Measurements from ENCODE around the gene RNU1-1.
"Not testable (repeated sequence)": the region's sequence is repeated elsewhere in the genome, so short reads cannot be mapped to it uniquely, and the experiment has no call there.

The RNU1-1 gene

DNA sequence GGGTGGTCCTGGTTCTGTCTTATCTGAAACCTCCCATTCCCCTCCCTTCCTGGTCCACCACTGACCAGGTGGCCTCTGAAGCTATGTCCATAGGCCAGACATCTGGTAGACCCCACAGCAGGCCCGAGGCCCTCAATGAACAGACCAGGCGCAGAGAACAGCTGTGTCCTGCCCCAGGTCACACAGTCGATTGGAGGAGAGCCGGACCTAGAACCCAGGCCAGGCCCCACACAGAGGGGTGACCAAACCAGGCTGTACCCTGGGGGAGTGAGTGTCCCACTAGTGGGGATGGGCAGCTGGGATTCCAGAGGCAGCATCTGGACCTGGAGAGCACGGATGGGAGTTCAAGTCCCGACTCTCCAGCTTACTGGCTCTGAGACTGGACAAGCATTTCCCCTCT is 29.2 kb downstream of the RNU1-1 start:
- no peak for DNase-seq (ENCODE audit: low read depth)
- TF ChIP-seq, protein P1, sequence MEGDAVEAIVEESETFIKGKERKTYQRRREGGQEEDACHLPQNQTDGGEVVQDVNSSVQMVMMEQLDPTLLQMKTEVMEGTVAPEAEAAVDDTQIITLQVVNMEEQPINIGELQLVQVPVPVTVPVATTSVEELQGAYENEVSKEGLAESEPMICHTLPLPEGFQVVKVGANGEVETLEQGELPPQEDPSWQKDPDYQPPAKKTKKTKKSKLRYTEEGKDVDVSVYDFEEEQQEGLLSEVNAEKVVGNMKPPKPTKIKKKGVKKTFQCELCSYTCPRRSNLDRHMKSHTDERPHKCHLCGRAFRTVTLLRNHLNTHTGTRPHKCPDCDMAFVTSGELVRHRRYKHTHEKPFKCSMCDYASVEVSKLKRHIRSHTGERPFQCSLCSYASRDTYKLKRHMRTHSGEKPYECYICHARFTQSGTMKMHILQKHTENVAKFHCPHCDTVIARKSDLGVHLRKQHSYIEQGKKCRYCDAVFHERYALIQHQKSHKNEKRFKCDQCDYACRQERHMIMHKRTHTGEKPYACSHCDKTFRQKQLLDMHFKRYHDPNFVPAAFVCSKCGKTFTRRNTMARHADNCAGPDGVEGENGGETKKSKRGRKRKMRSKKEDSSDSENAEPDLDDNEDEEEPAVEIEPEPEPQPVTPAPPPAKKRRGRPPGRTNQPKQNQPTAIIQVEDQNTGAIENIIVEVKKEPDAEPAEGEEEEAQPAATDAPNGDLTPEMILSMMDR (conservative IDR thresholded peaks at IDR 0.05; ENCODE audit: low read depth, low read length): no peak
- H3K4me3 ChIP-seq (ENCODE audit: low read length): no peak overlapping the region

DNA sequence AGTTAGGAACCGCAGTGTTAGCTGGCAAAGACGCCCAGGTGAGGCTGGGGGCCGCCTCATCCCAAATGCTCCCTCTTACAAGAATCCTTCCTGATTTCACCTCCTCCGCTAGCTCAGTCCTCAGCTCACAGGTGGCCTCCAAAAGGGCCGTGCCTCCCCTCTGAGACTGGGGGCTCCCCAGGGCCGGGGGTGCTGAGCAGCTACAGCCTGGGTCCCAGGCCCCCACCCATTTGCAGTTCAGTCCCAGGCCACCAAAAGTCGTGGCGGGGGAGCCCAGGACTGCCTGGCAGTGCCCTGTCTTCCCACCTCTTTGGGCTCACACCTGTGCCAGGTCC is 29.6 kb downstream of the RNU1-1 start:
- no peak overlapping the region for H3K4me3 ChIP-seq (ENCODE audit: low read length)
- no peak for DNase-seq (ENCODE audit: low read depth)
- TF ChIP-seq, protein P1 (conservative IDR thresholded peaks at IDR 0.05; ENCODE audit: low read depth, low read length): no peak

DNA sequence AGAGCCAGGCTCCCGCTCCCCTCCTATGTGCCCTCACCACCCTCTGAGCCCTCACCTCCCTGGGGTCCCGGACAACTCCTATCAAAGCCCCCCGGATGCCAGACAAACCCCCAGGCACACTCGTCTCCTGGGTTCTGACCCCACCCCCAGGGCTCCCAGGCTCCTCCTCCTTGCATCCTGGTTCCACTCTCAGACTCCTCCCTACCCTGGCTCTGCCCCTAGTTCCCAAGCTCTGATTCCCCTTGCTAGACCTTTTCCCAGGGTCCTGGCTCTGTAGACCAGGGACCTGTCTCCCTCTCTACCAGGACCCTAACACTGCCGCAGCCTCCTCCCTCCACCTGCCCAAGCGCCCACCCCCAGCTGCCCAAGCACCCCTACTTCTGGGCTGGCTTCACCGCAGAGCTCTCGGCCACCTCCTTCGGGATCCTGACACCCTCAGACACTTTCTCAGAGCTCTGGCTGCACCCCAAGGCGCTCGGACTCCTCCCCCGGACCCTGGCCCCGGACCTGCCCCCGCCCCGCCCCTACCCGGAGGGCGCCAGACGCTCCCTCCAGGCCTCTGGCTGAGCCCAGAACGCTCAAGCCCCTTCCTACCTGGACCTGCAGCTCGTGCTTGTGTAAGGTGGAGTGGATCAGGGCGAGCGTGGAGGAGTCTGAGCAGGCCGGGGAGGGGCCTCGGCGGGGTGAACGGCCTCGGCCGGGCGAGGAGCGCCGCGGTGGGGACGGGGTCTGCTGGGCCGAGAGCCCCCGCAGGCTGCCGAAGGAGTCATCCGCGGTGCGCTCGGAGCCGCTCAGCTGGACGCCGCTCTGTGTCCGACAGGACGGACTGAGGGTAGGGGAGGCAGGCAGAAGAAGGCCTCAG is 30.2 kb downstream of the RNU1-1 start:
- not testable (repeated sequence) for H3K4me3 ChIP-seq (ENCODE audit: low read length); DNase-seq (ENCODE audit: low read depth)

DNA sequence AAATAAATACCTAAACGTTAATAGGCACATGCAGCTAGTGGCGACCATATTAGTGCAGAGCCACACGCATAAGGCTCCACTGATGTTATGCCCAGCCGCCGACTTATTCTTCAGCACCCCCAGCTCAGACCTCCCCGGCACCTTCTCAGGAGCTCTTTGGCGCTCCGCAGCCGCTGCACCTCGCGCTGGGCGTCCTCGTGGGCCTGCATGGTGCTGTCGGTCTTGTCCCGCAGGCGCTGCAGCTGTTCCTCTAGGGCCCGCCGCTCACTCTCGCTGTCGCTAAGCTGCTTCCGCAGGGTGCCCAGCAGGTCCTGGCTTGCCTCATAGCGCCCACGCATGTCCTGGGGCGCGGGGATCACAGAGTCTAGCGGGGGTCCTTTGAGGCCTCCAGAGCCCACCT is 30.9 kb downstream of the RNU1-1 start:
- H3K4me3 ChIP-seq (ENCODE audit: low read length); DNase-seq (ENCODE audit: low read depth): not testable (repeated sequence)

DNA sequence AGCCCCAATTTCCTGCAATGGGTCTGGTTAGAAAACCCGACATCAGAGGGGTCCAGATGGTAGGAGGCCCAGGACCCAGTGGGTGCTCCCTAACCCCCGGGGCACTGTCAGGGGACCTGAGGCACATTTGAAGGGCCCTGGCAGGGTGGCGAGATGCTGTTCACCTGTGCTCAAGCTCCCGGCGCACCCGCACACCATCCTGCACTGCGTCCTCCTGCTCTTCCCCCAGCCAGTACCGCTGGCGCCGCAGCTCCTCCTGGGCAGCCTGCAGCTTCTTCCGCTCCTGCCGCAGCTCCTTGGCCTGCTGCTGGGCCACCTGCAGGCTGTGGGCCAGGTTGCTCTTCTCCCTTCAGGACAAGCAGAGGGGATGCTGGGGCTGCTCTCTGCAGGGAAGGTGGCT is 36.0 kb downstream of the RNU1-1 start:
- DNase-seq (ENCODE audit: low read depth): no peak
- H3K4me3 ChIP-seq (ENCODE audit: low read length): no peak overlapping the region
- TF ChIP-seq, protein P1 (conservative IDR thresholded peaks at IDR 0.05; ENCODE audit: low read depth, low read length): no peak

DNA sequence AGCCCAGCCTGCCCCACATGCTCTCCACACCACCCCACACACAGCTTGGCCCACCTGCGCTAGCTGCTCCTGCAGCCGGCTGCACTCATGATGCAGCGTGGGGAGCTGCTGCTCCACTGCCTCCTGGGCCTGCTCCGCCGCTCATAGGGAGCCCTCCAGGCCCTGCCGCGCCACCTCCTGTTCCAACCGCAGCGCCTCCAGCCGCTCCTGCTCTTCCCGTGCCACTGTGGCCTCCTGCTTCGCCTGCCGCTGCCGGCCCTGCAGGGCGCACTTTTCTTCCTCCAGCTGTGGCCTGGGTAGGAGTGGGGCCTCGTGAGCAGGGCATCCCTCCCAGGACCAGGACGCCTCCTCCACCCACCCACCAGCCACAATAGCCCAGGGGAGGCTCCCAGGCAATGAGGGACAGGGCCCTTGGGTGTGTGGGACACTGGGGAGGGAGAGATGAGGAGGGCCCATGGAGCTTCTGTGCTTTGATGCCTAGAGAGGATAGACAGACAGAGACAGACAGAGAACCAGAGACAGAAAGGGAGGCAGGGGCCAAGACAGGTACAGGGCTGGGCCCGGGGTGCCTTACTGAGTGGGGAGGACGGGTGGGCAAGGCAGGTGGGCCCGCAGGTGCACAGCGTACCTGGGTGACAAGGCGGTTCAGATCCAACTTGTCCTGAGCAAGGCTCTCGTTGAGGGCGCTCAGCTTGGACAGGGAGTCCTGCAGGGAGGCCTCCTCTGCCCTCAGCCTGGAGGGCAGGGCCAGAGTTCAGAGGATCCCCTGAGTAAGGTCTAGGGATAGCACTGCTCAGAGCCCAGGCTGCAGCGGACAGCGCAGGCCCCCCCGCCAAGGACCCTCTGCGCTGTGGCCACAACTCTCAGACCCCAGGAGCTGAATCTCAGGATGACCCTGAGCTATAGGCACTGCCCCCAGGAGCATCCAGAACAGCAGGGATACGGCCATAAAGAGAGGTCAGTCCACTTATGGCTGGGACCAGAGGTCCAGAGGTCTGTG is 38.0 kb downstream of the RNU1-1 start:
- DNase-seq (ENCODE audit: low read depth): not testable (repeated sequence)

DNA sequence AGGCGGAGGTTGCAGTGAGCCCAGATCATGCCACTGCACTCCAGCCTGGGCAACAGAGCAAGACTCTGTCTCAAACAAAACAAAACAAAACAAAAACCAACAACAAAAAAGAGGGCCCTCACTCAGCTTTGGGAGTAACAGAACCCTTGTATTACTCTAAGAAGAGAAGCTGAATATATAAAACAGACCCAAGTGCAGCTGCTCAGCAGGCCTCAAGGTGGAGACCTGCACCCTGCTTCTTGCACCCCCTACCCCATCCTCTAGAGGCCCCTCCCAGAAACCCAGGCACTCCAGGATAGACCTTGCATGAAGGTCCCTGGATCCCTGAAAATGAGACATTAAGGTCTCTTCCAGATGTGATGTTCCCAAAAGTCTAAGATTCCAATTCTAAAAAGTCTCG is 39.2 kb downstream of the RNU1-1 start:
- not testable (repeated sequence) for H3K4me3 ChIP-seq (ENCODE audit: low read length); DNase-seq (ENCODE audit: low read depth)
- TF ChIP-seq, protein P1 (conservative IDR thresholded peaks at IDR 0.05; ENCODE audit: low read depth, low read length): peak; percentile 29

More for the DNA sequence above, 38.0 kb downstream of the RNU1-1 start:
- H3K4me3 ChIP-seq (ENCODE audit: low read length): not testable (repeated sequence)

DNA sequence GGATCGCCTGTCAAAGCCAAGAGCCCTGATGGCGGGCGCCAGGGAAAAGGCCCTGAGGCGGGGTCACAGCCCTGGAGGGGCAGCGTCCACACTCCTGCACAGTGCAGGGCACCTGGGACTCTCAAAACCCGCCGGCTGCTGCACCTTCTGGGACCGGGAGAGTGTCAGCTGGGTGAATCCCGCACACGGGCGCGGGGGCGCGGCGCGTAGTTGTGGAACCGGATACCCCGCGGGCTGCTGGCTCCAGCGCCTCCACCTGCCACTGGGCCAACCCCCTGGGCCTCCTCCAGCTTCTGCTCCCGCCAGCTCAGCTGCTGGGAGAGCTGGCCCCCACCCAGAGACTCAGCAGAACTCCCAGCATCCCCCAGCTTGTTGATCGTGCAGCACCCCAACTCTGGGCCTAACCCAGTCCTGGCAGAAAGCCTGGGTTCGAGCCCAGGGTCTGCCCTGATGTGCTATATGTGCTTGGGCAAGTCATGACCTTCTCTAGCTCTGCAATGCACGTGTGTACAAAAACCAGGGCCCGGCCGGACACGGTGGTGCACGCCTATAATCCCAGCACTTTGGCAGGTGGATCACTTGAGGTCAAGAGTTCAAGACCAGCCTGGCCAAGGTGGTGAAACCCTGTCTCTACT is 39.8 kb downstream of the RNU1-1 start:
- no peak overlapping the region for H3K4me3 ChIP-seq (ENCODE audit: low read length)
- TF ChIP-seq, protein P1 (conservative IDR thresholded peaks at IDR 0.05; ENCODE audit: low read depth, low read length): no peak
- DNase-seq (ENCODE audit: low read depth): no peak
